Measurements from ENCODE around the gene SYNPR. TPM values are rescaled to one million over a fixed set of nuclear protein-coding genes. Genes with fewer than 3 reads are reported as not detected.

Gene SYNPR
- polyA plus RNA-seq, 3 donors, result not detected

DNA sequence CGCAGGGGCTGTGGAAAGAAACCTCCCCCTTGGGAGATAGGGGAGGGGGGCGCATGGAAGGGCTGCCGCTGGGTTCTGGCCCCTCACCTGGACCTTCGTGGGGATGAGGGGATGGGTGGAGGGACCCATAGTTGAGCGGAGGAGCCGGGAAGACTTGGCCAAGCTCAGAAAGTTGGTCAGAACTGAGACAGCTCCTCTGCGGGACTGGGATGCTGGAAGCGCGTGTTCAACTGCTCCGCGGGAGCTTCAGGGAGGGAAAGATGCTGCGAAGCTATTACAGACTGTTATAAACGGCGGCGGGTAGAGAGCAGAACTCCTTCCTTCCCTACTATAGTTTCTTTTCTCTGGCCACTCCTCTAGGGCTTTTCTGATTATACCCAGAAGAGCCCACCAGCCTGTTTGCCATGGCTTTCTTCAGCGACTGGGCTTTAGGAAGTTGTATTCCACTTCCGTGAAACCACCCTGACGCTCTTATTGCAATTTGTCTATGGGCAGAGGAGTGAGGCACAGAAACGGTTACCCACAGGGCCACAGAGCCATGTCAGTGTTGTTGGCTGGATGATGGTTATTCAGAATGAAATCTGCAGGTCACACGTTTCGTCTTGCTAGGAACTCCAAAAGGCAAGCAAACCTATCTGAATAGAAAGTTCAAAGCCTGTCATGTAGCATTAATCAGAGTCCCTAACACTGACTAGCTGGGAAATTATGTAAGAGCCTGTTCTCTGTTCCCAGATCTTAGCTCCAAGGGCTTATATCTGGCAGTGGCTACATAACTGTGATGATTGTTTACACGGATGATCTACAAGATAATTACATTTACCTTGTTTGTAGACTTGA, 1.1 kb downstream of the SYNPR start:
- Histone ChIP-seq H3K4me1 (ENCODE audit: control insufficient read depth in 1 of 2, insufficient read depth in 2 of 2, low read length in 2 of 2) (no peaks in the 10 kb centered on the region), H3K4me3 (replicated peaks in 1 of 3; ENCODE audit: low read depth in 2 of 3, low read length in 3 of 3) (no peak overlapping the region), H3K9ac (ENCODE audit: insufficient read depth, low read length, poor library complexity, severe bottlenecking) (no peak overlapping the region), H3K36me3 (replicated peaks in 1 of 2; ENCODE audit: control insufficient read depth in 1 of 2, insufficient read depth in 2 of 2, low read length in 2 of 2) (no peaks in the 10 kb centered on the region), H2AFZ (ENCODE audit: insufficient read depth, low read depth, low read length, poor library complexity, severe bottlenecking) (no peak overlapping the region), H4K20me1 (ENCODE audit: insufficient read depth, low read length) (no peaks in the 10 kb centered on the region), H3K79me2 (ENCODE audit: insufficient read depth, low read length) (no peaks in the 10 kb centered on the region), H3K27me3 (ENCODE audit: control insufficient read depth in 2 of 2, insufficient read depth in 2 of 2, low read length in 2 of 2) (peaks cover 14 to 32% of the 10 kb centered on the region in 2 donors), H3K4me2 (replicated peaks; ENCODE audit: extremely low read depth, low read length, poor library complexity, severe bottlenecking) (no peak overlapping the region), H3K27ac (ENCODE audit: low read depth in 1 of 2, low read length in 2 of 2) (no peak overlapping the region), H3K9me3 (replicated peaks in 1 of 2; ENCODE audit: control insufficient read depth in 1 of 2, insufficient read depth in 1 of 2, low read length in 2 of 2) (peaks cover 0 to 5% of the 10 kb centered on the region in 2 donors)
- intact Hi-C loops (cut with micrococcal nuclease), result no loop called here
- Mint-ChIP-seq H3K36me3 (no peaks in the 10 kb centered on the region), H3K27me3 (ENCODE audit: low read depth in 3 of 3) (peaks cover 22 to 37% (median 28%) of the 10 kb centered on the region in 3 donors), H3K9me3 (peaks cover 0 to 9% (median 3%) of the 10 kb centered on the region in 7 donors), H3K27ac (no peak overlapping the region), H3K4me3 (peak overlapping the region in 1 of 2 donors; percentile 69), H3K4me1 (no peaks in the 10 kb centered on the region)
- WGBS (ENCODE audit: insufficient coverage), result 0% methylated on average over 9 of the region's 22 CpGs
- no peak for DNase-seq
- TF ChIP-seq CTCF (IDR thresholded peaks at IDR 0.05), result no peak

DNA sequence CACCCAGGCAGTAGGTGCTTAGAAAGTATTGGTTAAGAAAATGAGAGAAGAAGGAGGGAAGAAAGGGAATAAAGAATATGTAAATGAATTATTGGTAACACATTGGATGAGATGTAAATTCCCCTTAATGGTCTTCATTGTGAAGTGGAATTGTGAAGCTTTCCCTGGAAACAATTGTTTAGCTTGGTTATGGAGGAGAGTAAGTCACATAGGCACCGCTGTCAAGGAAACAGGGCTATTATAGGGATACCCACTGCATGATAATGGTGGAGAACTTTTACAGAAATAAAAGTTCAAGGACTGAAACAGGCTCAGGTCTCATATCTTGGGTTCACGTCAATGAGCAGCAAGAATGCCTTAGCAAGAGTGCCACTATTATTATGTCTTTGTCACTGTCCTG, 9.5 kb downstream of the SYNPR start:
- H3K4me2 ChIP-seq (replicated peaks; ENCODE audit: extremely low read depth, low read length, poor library complexity, severe bottlenecking), result no peak overlapping the region
- Mint-ChIP-seq H3K27me3 (ENCODE audit: low read depth in 3 of 3) (no peaks in the 10 kb centered on the region), H3K27ac (no peak overlapping the region), H3K4me1 (no peaks in the 10 kb centered on the region), H3K9me3 (peaks cover 0 to 3% (median 0%) of the 10 kb centered on the region in 7 donors), H3K4me3 (no peak overlapping the region), H3K36me3 (no peaks in the 10 kb centered on the region)
- H3K36me3 ChIP-seq (replicated peaks in 1 of 2; ENCODE audit: control insufficient read depth in 1 of 2, insufficient read depth in 2 of 2, low read length in 2 of 2), result no peaks in the 10 kb centered on the region
- no peak for TF ChIP-seq CTCF (IDR thresholded peaks at IDR 0.05)
- H3K9me3 ChIP-seq (replicated peaks in 1 of 2; ENCODE audit: control insufficient read depth in 1 of 2, insufficient read depth in 1 of 2, low read length in 2 of 2), result no peaks in the 10 kb centered on the region
- no peaks in the 10 kb centered on the region for H4K20me1 ChIP-seq (ENCODE audit: insufficient read depth, low read length)
- H3K4me3 ChIP-seq (replicated peaks in 1 of 3; ENCODE audit: low read depth in 2 of 3, low read length in 3 of 3), result no peak overlapping the region
- DNase-seq, result no peak
- H2AFZ ChIP-seq (ENCODE audit: insufficient read depth, low read depth, low read length, poor library complexity, severe bottlenecking), result no peak overlapping the region
- H3K79me2 ChIP-seq (ENCODE audit: insufficient read depth, low read length), result no peaks in the 10 kb centered on the region
- 85% methylated on average over 2 of the region's 2 CpGs for WGBS (ENCODE audit: insufficient coverage)
- intact Hi-C loops (cut with micrococcal nuclease), result no loop called here
- H3K27ac ChIP-seq (ENCODE audit: low read depth in 1 of 2, low read length in 2 of 2), result no peak overlapping the region
- no peaks in the 10 kb centered on the region for H3K27me3 ChIP-seq (ENCODE audit: control insufficient read depth in 2 of 2, insufficient read depth in 2 of 2, low read length in 2 of 2)
- H3K9ac ChIP-seq (ENCODE audit: insufficient read depth, low read length, poor library complexity, severe bottlenecking), result no peak overlapping the region
- H3K4me1 ChIP-seq (ENCODE audit: control insufficient read depth in 1 of 2, insufficient read depth in 2 of 2, low read length in 2 of 2), result no peaks in the 10 kb centered on the region
